HG03025 (cell line): ENCODE measurements around the gene SDC1.
A peak's percentile ranks its signal among the peaks of the same experiment; 100 is the strongest.

ENCODE experiments used
- ATAC-seq: cut with Tn5 transposase; IDR thresholded peaks from one replicate; pipeline ENCODE4 v1.9.1; 2021; ENCODE audit warnings: mild to moderate bottlenecking, moderate library complexity; ENCODE audit not compliant: unreplicated experiment, low FRiP score

SDC1 gene

DNA sequence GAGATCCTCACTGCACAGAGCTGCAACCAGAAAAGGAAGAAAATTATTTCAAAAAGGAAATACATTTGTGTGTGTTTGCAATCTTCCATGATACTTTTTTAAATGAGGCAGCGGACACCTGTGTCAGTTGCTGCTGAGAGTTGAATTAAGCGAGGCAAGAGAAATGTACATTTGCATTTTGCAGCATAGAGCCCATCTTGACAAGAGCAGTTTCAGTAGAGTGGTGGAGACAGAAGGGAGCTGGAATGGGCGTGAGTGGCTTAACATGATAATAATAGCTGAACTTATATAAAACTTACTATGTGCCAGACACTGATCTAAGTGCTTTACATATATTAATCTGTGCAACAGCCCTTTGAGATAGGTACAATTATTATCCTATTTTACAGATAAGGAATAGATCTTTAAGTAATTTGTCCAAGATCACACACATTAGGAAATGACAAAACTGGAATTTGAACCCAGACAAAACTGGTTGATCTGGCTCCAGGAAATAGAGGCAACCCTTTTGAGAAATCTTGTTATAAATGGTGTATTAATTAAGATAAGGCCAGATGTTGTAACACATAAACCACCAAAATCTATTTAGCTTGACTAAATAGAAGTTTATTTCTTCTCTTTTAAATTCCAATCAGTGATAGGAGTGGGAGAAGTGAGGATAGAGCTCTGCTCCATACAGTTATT, 68.7 kb downstream of the SDC1 start:
- ATAC-seq: no peak

DNA sequence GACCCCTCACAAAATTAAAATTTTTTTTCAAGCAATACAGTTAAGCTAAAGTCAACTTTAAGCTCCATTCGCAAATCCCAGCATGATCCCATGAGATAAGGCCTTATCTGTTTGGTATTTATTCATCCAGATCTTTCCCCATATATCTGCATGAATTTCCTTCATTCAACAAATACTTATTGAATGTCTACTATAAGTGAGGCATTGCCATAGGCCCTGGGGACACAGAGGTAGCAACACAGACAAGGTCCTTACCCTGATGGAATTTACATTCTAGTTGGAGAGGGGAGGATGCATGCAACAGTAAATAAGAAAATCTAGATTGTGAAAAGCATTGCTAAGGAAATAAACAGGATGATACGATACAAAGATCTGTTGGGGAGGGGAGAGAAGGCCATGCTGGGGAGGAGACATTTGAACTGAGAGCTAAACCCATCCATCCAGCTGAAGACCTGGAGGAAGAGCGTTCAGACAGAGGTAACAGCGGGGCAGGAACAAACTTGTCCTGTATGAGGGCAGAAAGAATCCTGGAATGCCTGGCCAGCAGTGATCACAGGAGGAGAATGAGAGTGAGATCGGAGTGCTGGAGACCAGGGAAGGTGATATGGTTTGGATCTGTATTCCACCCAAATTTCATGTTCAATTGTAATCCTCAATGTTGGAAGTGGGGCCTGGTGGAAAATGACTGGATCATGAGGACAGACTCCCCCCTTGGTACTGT, 71.6 kb downstream of the SDC1 start:
- no peak for ATAC-seq

DNA sequence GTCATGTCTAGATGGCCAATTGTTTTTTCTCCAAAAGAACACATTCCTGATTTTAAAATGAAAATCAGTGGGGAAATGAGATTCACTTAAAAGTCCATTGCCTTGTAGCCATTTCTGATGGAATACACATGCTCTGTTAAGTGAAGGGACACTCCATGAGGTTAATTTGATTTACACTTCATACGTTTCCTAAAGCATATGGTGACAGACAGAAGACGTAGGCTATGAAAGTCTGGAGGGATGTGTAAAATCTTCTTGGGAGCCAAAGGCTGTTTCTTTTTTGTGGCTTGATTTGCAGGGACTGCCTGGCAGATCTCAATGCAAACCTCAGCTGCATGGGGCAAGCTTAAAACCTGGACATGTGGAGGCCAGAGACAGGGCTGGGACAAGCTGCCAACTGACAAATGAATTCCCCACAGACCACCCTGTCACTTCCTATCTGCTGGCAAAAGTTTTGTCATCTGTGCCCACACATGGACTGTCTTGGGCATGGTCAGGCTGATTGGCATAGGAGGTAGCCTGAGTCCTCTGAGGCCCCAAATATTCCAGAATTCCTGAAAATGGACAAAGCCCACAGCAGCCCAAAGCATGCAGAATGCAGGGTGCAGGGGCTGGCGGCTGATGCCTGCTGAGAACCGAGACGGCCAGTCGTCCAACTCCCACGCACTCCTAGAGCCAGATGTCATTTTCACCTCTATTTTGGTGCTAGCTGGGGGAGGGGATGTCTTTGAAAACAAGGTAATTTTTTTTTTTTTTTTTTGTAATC, 73.9 kb downstream of the SDC1 start:
- peak; percentile 66 for ATAC-seq
